ENCODE results near the gene CCDC86. TPM values are rescaled to one million over a fixed set of nuclear protein-coding genes. Genes with fewer than 3 reads are reported as not detected.

CCDC86 gene
- polyA plus RNA-seq, 1 of the 3 experiments (the other 2 are of a cell fraction) = 34.7 TPM

DNA sequence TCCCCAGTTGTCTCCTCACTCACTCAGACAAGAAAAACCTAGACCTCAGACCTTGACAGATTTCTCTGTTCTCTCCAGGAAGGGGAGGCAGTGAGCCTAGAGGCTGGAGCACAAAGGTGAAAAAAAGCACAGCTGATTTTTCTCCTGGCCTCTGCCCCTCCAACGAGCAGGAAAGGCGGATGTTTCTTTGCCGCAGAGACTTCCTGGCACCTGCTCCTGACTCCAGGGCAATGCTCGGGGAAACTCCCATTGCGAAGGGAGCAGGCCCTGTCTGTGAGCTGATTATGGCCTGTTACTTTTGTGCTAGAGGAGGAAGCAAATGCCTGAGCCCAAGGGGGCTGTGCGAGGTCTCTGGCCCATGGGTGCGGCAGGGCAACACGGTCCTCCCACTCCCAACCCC is 31.3 kb upstream of the CCDC86 start:
- no peaks in the 10 kb centered on the region for H3F3A ChIP-seq (replicated peaks; ENCODE audit: insufficient read depth)
- ChIA-PET POLR2A (no interaction called here), CTCF (interaction anchor here (1.2 kb wide), 1 partner anchor 377 kb away, joined by 3 read pairs; no protein-coding TSS in a partner anchor)
- no peak overlapping the region for H3K4me2 ChIP-seq
- peaks cover 9% of the 10 kb centered on the region; the same call in 1 of the 2 replicates for H3K27me3 ChIP-seq (ENCODE audit: insufficient read depth)
- H3K27ac ChIP-seq (ENCODE audit: low read depth in 2 of 2, low read length in 1 of 2) = no peak overlapping the region
- 16% methylated on average over 4 of the region's 8 CpGs for WGBS (ENCODE audit: low lambda C conversion rate)
- DNase-seq = no peak
- H3K9ac ChIP-seq = no peak overlapping the region
- H3K9me3 ChIP-seq = no peaks in the 10 kb centered on the region
- no peaks in the 10 kb centered on the region for H3K9me2 ChIP-seq
- H2AFZ ChIP-seq (ENCODE audit: low read depth) = no peak overlapping the region
- H3K79me2 ChIP-seq (ENCODE audit: insufficient read depth) = no peaks in the 10 kb centered on the region
- H3K4me3 ChIP-seq (ENCODE audit: low read depth in 2 of 2, low read length in 1 of 2) = no peak overlapping the region
- TF ChIP-seq EZH2phosphoT487 (IDR thresholded peaks at IDR 0.05; ENCODE audit: borderline replicate concordance, low read depth) (no peak), POLR2AphosphoS5 (IDR thresholded peaks at IDR 0.05; ENCODE audit: low read depth, low read length) (no peak), MXI1 (IDR thresholded peaks at IDR 0.05; ENCODE audit: low read depth, low read length) (no peak), RAD21 (IDR thresholded peaks at IDR 0.05; ENCODE audit: low read length) (no peak), ELF1 (IDR thresholded peaks at IDR 0.05) (no peak), TAF1 (IDR thresholded peaks at IDR 0.05; ENCODE audit: borderline replicate concordance, low read depth, low read length) (no peak), SMC3 (IDR thresholded peaks at IDR 0.05; ENCODE audit: low read depth, low read length) (no peak), NRF1 (IDR thresholded peaks at IDR 0.05; ENCODE audit: low read depth, low read length) (no peak), TEAD4 (IDR thresholded peaks at IDR 0.05; ENCODE audit: borderline replicate concordance, insufficient read depth) (no peak), FOXJ3 (CRISPR knock-in tag; IDR thresholded peaks at IDR 0.05) (no peak), SIN3A (IDR thresholded peaks at IDR 0.05; ENCODE audit: borderline replicate concordance, low read depth, low read length) (no peak), RCOR1 (IDR thresholded peaks at IDR 0.05; ENCODE audit: low read length) (no peak), FOXM1 (IDR thresholded peaks at IDR 0.05; ENCODE audit: low read depth) (no peak), GABPA (IDR thresholded peaks at IDR 0.05; ENCODE audit: low read depth) (no peak), FOSL2 (IDR thresholded peaks at IDR 0.05; ENCODE audit: borderline replicate concordance, low read depth) (no peak), YY1 (IDR thresholded peaks at IDR 0.05; ENCODE audit: low read depth) (no peak)
- TF ChIP-seq, protein P1, sequence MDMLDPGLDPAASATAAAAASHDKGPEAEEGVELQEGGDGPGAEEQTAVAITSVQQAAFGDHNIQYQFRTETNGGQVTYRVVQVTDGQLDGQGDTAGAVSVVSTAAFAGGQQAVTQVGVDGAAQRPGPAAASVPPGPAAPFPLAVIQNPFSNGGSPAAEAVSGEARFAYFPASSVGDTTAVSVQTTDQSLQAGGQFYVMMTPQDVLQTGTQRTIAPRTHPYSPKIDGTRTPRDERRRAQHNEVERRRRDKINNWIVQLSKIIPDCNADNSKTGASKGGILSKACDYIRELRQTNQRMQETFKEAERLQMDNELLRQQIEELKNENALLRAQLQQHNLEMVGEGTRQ (IDR thresholded peaks at IDR 0.05; ENCODE audit: borderline replicate concordance, low read depth, low read length) = no peak
- TF ChIP-seq, protein P2, sequence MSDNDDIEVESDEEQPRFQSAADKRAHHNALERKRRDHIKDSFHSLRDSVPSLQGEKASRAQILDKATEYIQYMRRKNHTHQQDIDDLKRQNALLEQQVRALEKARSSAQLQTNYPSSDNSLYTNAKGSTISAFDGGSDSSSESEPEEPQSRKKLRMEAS (IDR thresholded peaks at IDR 0.05; ENCODE audit: low read depth) = no peak
- TF ChIP-seq, protein P3, sequence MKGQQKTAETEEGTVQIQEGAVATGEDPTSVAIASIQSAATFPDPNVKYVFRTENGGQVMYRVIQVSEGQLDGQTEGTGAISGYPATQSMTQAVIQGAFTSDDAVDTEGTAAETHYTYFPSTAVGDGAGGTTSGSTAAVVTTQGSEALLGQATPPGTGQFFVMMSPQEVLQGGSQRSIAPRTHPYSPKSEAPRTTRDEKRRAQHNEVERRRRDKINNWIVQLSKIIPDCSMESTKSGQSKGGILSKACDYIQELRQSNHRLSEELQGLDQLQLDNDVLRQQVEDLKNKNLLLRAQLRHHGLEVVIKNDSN (IDR thresholded peaks at IDR 0.05; ENCODE audit: borderline replicate concordance, low read depth) = no peak
- TF ChIP-seq, protein P4, sequence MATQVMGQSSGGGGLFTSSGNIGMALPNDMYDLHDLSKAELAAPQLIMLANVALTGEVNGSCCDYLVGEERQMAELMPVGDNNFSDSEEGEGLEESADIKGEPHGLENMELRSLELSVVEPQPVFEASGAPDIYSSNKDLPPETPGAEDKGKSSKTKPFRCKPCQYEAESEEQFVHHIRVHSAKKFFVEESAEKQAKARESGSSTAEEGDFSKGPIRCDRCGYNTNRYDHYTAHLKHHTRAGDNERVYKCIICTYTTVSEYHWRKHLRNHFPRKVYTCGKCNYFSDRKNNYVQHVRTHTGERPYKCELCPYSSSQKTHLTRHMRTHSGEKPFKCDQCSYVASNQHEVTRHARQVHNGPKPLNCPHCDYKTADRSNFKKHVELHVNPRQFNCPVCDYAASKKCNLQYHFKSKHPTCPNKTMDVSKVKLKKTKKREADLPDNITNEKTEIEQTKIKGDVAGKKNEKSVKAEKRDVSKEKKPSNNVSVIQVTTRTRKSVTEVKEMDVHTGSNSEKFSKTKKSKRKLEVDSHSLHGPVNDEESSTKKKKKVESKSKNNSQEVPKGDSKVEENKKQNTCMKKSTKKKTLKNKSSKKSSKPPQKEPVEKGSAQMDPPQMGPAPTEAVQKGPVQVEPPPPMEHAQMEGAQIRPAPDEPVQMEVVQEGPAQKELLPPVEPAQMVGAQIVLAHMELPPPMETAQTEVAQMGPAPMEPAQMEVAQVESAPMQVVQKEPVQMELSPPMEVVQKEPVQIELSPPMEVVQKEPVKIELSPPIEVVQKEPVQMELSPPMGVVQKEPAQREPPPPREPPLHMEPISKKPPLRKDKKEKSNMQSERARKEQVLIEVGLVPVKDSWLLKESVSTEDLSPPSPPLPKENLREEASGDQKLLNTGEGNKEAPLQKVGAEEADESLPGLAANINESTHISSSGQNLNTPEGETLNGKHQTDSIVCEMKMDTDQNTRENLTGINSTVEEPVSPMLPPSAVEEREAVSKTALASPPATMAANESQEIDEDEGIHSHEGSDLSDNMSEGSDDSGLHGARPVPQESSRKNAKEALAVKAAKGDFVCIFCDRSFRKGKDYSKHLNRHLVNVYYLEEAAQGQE (IDR thresholded peaks at IDR 0.05; ENCODE audit: low read depth, low read length) = no peak
- no peaks in the 10 kb centered on the region for H3K4me1 ChIP-seq (ENCODE audit: control insufficient read depth in 1 of 2, insufficient read depth in 2 of 2, low read depth in 1 of 2, low read length in 1 of 2)
- H4K20me1 ChIP-seq (ENCODE audit: insufficient read depth) = no peaks in the 10 kb centered on the region
- no peaks in the 10 kb centered on the region for H3K36me3 ChIP-seq (replicated peaks in 1 of 2; ENCODE audit: control insufficient read depth in 1 of 2, insufficient read depth in 2 of 2, low read length in 1 of 2)

All from SK-N-SH (cell line).